Right lobe of liver (tissue), 6 donors: Measurements from ENCODE around the gene ARL6IP5. TPM values are rescaled to one million over a fixed set of nuclear protein-coding genes. Genes with fewer than 3 reads are reported as not detected.

Experiments
- ATAC-seq, 4 donors: fragments of 200-7000 bp; cut with Tn5 transposase; one replicate each; pipeline ENCODE4 v1.9.1; 2020; ENCODE audit warnings: mild to moderate bottlenecking in 4 of 4, moderate library complexity in 4 of 4
- DNase-seq, 3 donors: peaks; one replicate each; pipeline ENCODE4 v3.0.0-alpha.2; 2020
- H3K27ac ChIP-seq, 3 donors: fragments of 200-600 bp; one replicate each; pipeline ENCODE4 v1.8.0; 2022
- H3K27me3 ChIP-seq, 2 donors: fragments of 200-600 bp; one replicate each; pipeline ENCODE4 v1.8.0; 2022
- H3K36me3 ChIP-seq, 4 donors: fragments of 200-600 bp; sonication (generic) in 1 of 4; one replicate each; pipeline versions ENCODE4 v1.5.1 to v1.8.0; 2017 to 2022; ENCODE audit warnings: control low read depth in 1 of 4
- H3K4me1 ChIP-seq, 4 donors: fragments of 200-600 bp; sonication (generic) in 1 of 4; one replicate each; pipeline versions ENCODE4 v1.5.1 to v1.8.0; 2017 to 2022; ENCODE audit warnings: control low read depth in 1 of 4
- H3K4me3 ChIP-seq, 3 donors: fragments of 200-600 bp; one replicate each; pipeline ENCODE4 v1.8.0; 2022
- H3K9me3 ChIP-seq, 4 donors: fragments of 200-600 bp; sonication (generic) in 1 of 4; one replicate each; pipeline versions ENCODE4 v1.5.1 to v1.8.0; 2017 to 2022; ENCODE audit warnings: control low read depth in 1 of 4
- CTCF ChIP-seq, 4 donors: fragments of 200-600 bp in 3 of 4; fragments of 450-650 bp in 1 of 4; IDR thresholded peaks; one replicate each; pipeline versions ENCODE4 v1.5.1 to v1.8.0; 2016 to 2022; ENCODE audit warnings: antibody characterized with exemption in 4 of 4, mild to moderate bottlenecking in 2 of 4
- POLR2A ChIP-seq: fragments of 450-650 bp; IDR thresholded peaks from one replicate; pipeline ENCODE4 v1.6.1; 2017; ENCODE audit warnings: antibody characterized with exemption, mild to moderate bottlenecking
- WGBS: methylation state at CpG from one replicate; pipeline ENCODE4 v1.1.6; 2018; ENCODE audit warnings: low coverage, low lambda C conversion rate; ENCODE audit not compliant: insufficient coverage; ENCODE audit errors: missing lambda C conversion rate; 5-methylcytosine and 5-hydroxymethylcytosine counted together
- intact Hi-C, 2 donors: fragments of 100-400 bp; cut with DNase I; formaldehyde crosslinking; loops; one replicate each; pipeline versions ENCODE4 v1.11.2 to v1.14.1; 2022
- total RNA-seq, 6 experiments: library from RNA; depleted of rRNA in 2 of 6; stranded (reverse); fragments of >200 nt in 2 of 6; fragmentation: NEBNext Ultra II Directional in 3 of 6; extraction: Animal tissue kit (Norgen Biotek cat#: 25700) in 3 of 6; gene quantifications; one replicate each; pipeline versions ENCODE4 v1.1.0 to v1.2.4, GENCODE V29; 2016 to 2023
- donor health status: DM: no; HTN: yes; CAD: no.
- donor health status: DM: no; HTN: no; CAD: no.
- donor health status: DM: no; HTN: no; CAD: no.
- donor health status: DM: no; HTN: yes; CAD: no.
- donor health status: DM: no; HTN: yes; CAD: no.

ARL6IP5 gene
- total RNA-seq, 6 experiments from 2014 or later = 25.6 to 48.8 (median 36.3) TPM

- H3K4me1 ChIP-seq = peaks cover 0 to 30% (median 6%) of the 10 kb centered on the region in 4 donors
- DNase-seq (peak in 2 of 3 donors; percentile 35 to 59), ATAC-seq (peak; percentile 20 to 63 (median 53))
- H3K27me3 ChIP-seq = no peaks in the 10 kb centered on the region
- peak overlapping the region; percentile 85 to 92 (median 91) for H3K4me3 ChIP-seq
- TF ChIP-seq CTCF (IDR thresholded peaks at IDR 0.05) = no peak
- no peak for TF ChIP-seq POLR2A
- H3K36me3 ChIP-seq = peaks cover 0 to 7% (median 0%) of the 10 kb centered on the region in 4 donors
- H3K9me3 ChIP-seq = no peaks in the 10 kb centered on the region
- peak overlapping the region; percentile 49 to 86 (median 80) for H3K27ac ChIP-seq
- intact Hi-C loops = no loop called here
- 2% methylated on average over 21 of the region's 29 CpGs for WGBS
These were observed 5.2 kb upstream of the ARL6IP5 start for GRCh38 chr3:69079269-69080159.

- DNase-seq (peak; percentile 94 to 95 (median 95)), ATAC-seq (peak; percentile 84 to 94 (median 90))
- intact Hi-C loops = no loop called here
- no peaks in the 10 kb centered on the region for H3K36me3 ChIP-seq
- H3K4me3 ChIP-seq = peak within 1 kb of the TSS; percentile 85 to 92 (median 91)
- peak within 1 kb of the TSS; percentile 49 to 86 (median 80) for H3K27ac ChIP-seq
- no peaks in the 10 kb centered on the region for H3K9me3 ChIP-seq
- 4% methylated on average over 24 of the region's 37 CpGs for WGBS
- TF ChIP-seq CTCF (IDR thresholded peaks at IDR 0.05) (no peak), POLR2A (peak; percentile 35)
- H3K27me3 ChIP-seq = no peaks in the 10 kb centered on the region
- H3K4me1 ChIP-seq = peaks cover 0 to 30% (median 6%) of the 10 kb centered on the region in 4 donors
These were observed 4.4 kb upstream of the ARL6IP5 start, which contains the start of gene UBA3 for GRCh38 chr3:69080233-69080920. Gene UBA3, minus strand, starts transcription at chr3:69080365. Its CDS starts 12 bp downstream, at chr3:69080353.

- intact Hi-C loops = no loop called here
- ATAC-seq = no peak
- no peak for TF ChIP-seq CTCF (IDR thresholded peaks at IDR 0.05)
- no peak for TF ChIP-seq POLR2A
- no peak for DNase-seq
- Histone ChIP-seq H3K4me3 (no peak overlapping the region), H3K4me1 (peaks cover 0 to 39% (median 10%) of the 10 kb centered on the region in 4 donors), H3K27me3 (no peaks in the 10 kb centered on the region), H3K27ac (no peak overlapping the region), H3K36me3 (no peaks in the 10 kb centered on the region), H3K9me3 (no peaks in the 10 kb centered on the region)
- 85% methylated on average over 5 of the region's 5 CpGs for WGBS
These were observed 3.0 kb upstream of the ARL6IP5 start for GRCh38 chr3:69081583-69082262.

- no peak overlapping the region for H3K4me3 ChIP-seq
- H3K9me3 ChIP-seq = no peaks in the 10 kb centered on the region
- peak overlapping the region in 1 of 3 donors; percentile 35 for H3K27ac ChIP-seq
- DNase-seq (no peak), ATAC-seq (no peak)
- 58% methylated on average over 1 of the region's 2 CpGs for WGBS
- TF ChIP-seq POLR2A (no peak), CTCF (IDR thresholded peaks at IDR 0.05) (no peak)
- H3K4me1 ChIP-seq = peaks cover 0 to 45% (median 12%) of the 10 kb centered on the region in 4 donors
- H3K27me3 ChIP-seq = no peaks in the 10 kb centered on the region
- intact Hi-C loops = no loop called here
- no peaks in the 10 kb centered on the region for H3K36me3 ChIP-seq
These were observed 2.4 kb upstream of the ARL6IP5 start for GRCh38 chr3:69082361-69082760.
